HS-5 (cell line): ENCODE results near the gene NGDN.
"Not testable (repeated sequence)": the region's sequence is repeated elsewhere in the genome, so short reads cannot be mapped to it uniquely, and the experiment has no call there.

ENCODE experiments used
- DNase-seq: peaks from one replicate; pipeline ENCODE4 v3.0.0-alpha.2; 2012; ENCODE audit warnings: low read depth

Gene NGDN

GRCh38 chr14:23438101-23438971, 31.2 kb upstream of the NGDN start:
- no peak for DNase-seq

- no peak for DNase-seq
Measured at GRCh38 chr14:23439107-23439835, 30.2 kb upstream of the NGDN start.

GRCh38 chr14:23441076-23441475, 28.4 kb upstream of the NGDN start:
- DNase-seq, result no peak

- no peak for DNase-seq
Measured at GRCh38 chr14:23442721-23443356, 26.7 kb upstream of the NGDN start.

GRCh38 chr14:23443411-23443812, 26.1 kb upstream of the NGDN start:
- DNase-seq, result no peak

GRCh38 chr14:23443881-23444280, 25.6 kb upstream of the NGDN start:
- no peak for DNase-seq

- DNase-seq, result no peak
Measured at GRCh38 chr14:23444314-23444713, 25.2 kb upstream of the NGDN start.

GRCh38 chr14:23445773-23446172, 23.7 kb upstream of the NGDN start:
- no peak for DNase-seq

GRCh38 chr14:23446291-23446851, 23.1 kb upstream of the NGDN start:
- DNase-seq, result no peak

- DNase-seq, result no peak
Measured at GRCh38 chr14:23447361-23448350, 21.8 kb upstream of the NGDN start.

- no peak for DNase-seq
Measured at GRCh38 chr14:23449314-23449713, 20.2 kb upstream of the NGDN start.

GRCh38 chr14:23450379-23450778, 19.1 kb upstream of the NGDN start:
- no peak for DNase-seq

GRCh38 chr14:23452237-23452636, 17.3 kb upstream of the NGDN start:
- DNase-seq, result no peak

GRCh38 chr14:23454445-23454856, 15.1 kb upstream of the NGDN start:
- no peak for DNase-seq

- DNase-seq, result not testable (repeated sequence)
Measured at GRCh38 chr14:23456883-23457586, 12.5 kb upstream of the NGDN start.

- no peak for DNase-seq
Measured at GRCh38 chr14:23457587-23458445, 11.7 kb upstream of the NGDN start.

GRCh38 chr14:23460960-23461359, 8.5 kb upstream of the NGDN start:
- no peak for DNase-seq

- no peak for DNase-seq
Measured at GRCh38 chr14:23464700-23465099, 4.8 kb upstream of the NGDN start.

GRCh38 chr14:23465261-23465660, 4.2 kb upstream of the NGDN start:
- DNase-seq, result no peak

GRCh38 chr14:23468704-23469126, 788 bp upstream of the NGDN start:
- DNase-seq, result no peak
